IMR-90 (cell line): Measurements from ENCODE around the gene VPS35.

Experiments used
- BHLHE40 ChIP-seq: fragments of 150-350 bp; IDR thresholded peaks from 2 replicates; pipeline ENCODE4 v1.6.1; 2016; ENCODE audit warnings: mild to moderate bottlenecking, low read depth, low read length
- CTCF ChIP-seq: conservative IDR thresholded peaks from 2 replicates; pipeline ENCODE4 v1.5.1; 2012; ENCODE audit warnings: mild to moderate bottlenecking, low read depth, low read length, improper control_type of control experiment
- ELK1 ChIP-seq: fragments of 150-350 bp; IDR thresholded peaks from 2 replicates; pipeline ENCODE4 v1.6.1; 2016; ENCODE audit warnings: low read depth, mild to moderate bottlenecking, low read length, moderate library complexity, borderline replicate concordance
- MAZ ChIP-seq: IDR thresholded peaks from 2 replicates; pipeline ENCODE4 v1.6.1; 2012; ENCODE audit warnings: low read depth, mild to moderate bottlenecking, low read length, improper control_type of control experiment, moderate library complexity, borderline replicate concordance
- POLR2A ChIP-seq: IDR thresholded peaks from 2 replicates; pipeline ENCODE4 v1.6.1; 2012; ENCODE audit warnings: mild to moderate bottlenecking, low read depth, low read length
- RFX5 ChIP-seq: IDR thresholded peaks from 2 replicates; pipeline ENCODE4 v1.8.0; 2012; ENCODE audit warnings: low read depth, mild to moderate bottlenecking, low read length, moderate library complexity
- USF2 ChIP-seq: fragments of 150-350 bp; IDR thresholded peaks from 2 replicates; pipeline ENCODE4 v1.6.1; 2017; ENCODE audit warnings: mild to moderate bottlenecking, antibody characterized with exemption, low read length, low read depth

- TF ChIP-seq ELK1 = no peak
- no peak for TF ChIP-seq MAZ
- TF ChIP-seq CTCF = no peak
- TF ChIP-seq RFX5 = no peak
- TF ChIP-seq USF2 = no peak
- no peak for TF ChIP-seq POLR2A
- no peak for TF ChIP-seq BHLHE40
Observed at GRCh38 chr16:46713634-46714033, 24.7 kb upstream of the VPS35 start.
